Memory B cell (primary cell): Measurements from ENCODE around the gene DLGAP3.

ENCODE experiments used
- ATAC-seq: fragments of 150-1000 bp; cut with Tn5 transposase; 2 replicates; pipeline ENCODE4 v1.10.0; 2021; ENCODE audit warnings: low read depth, mild to moderate bottlenecking, moderate library complexity
- DNase-seq, 2 donors: peaks; one replicate each; pipeline ENCODE4 v3.0.0; 2022; ENCODE audit warnings: low spot score in 2 of 2
- H3K27ac Mint-ChIP-seq: one replicate; pipeline ENCODE4 v1.8.0; 2022; ENCODE audit warnings: mild to moderate bottlenecking, moderate library complexity, mixed read lengths
- H3K27me3 Mint-ChIP-seq: one replicate; pipeline ENCODE4 v1.8.0; 2022; ENCODE audit warnings: mixed read lengths
- H3K36me3 Mint-ChIP-seq: one replicate; pipeline ENCODE4 v1.8.0; 2022; ENCODE audit warnings: mild to moderate bottlenecking, mixed read lengths
- H3K4me1 Mint-ChIP-seq: one replicate; pipeline ENCODE4 v1.8.0; 2022; ENCODE audit warnings: mixed read lengths
- H3K4me3 Mint-ChIP-seq: one replicate; pipeline ENCODE4 v1.8.0; 2022; ENCODE audit warnings: mild to moderate bottlenecking, moderate library complexity, mixed read lengths
- H3K9me3 Mint-ChIP-seq: one replicate; pipeline ENCODE4 v1.8.0; 2022; ENCODE audit warnings: mixed read lengths

DLGAP3 gene

DNA sequence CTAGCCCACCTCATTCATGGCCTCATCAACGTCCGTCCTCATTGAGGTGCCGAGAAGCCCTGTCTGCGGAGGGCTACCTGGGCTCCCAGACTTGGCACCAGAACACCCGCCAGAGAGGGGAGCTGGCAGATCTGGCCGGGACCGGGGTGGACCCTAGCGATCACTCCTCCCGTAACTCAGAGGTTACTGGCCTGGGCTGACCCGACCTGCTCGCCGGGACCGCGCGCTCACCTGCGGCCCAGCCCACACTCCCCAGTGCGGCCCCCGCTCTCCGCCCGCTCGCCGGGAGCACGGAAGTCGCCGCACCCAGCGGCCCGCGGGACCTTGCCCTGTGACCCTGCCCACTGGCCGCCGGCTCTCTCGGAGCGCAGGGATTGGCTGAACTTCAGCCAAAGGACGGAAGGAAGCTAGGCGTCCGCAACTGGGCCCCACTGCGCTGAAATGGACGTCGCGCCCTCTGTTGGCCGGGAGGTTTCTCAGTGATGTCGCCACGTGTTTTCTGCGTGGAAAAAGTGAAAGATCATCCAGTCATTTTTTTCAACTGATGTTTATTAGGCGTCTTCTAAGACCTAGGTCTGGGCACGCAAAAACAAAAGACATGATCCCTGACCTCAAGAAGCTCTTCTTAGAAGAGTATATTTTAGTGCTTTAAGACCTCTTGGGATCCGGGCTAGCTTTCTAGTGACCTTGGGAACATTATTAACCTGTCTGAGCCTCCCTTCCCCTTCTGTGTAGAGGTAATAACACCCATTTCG, 69.8 kb downstream of the DLGAP3 start, which contains the start of gene SMIM12:
Gene SMIM12, minus strand, starts transcription at position 304 of the 755 bp plus-strand sequence. CDS start 3,772 bp downstream, outside the sequence.
- peak within 1 kb of the TSS; percentile 78 for H3K27ac Mint-ChIP-seq
- peak; percentile 68 to 78 for DNase-seq
- H3K9me3 Mint-ChIP-seq: no peaks in the 10 kb centered on the region
- peak within 1 kb of the TSS; percentile 91 for H3K4me3 Mint-ChIP-seq
- no peaks in the 10 kb centered on the region for H3K27me3 Mint-ChIP-seq
- H3K36me3 Mint-ChIP-seq: peaks cover 3% of the 10 kb centered on the region
- H3K4me1 Mint-ChIP-seq: peaks cover 24% of the 10 kb centered on the region
- peak; percentile 95 for ATAC-seq

DNA sequence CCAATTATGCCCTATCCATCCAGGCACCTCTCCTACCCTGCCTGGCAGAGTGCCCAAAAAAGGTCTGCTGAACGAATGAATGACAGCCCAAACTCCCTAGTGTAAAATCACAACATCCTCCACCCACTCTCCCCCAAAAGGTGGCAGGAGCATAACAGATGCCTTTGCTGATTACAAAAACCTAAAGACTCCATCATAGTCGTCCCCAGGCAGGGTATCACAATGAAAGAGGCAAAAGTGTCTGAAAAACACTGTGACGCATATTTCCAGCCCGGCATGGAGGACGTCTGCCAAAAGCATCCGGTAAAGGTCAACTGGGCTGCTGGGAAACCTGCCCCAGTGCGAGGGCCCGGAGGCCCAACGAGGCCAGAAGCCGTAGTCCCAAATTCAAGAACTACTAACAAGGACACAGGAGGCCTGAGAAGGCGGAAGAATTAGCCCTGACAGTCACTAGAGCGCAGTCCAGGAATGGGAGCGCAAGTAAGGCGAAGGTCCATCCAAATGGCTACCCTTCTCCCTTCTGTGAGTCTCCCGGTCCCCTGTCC, 70.5 kb downstream of the DLGAP3 start:
- peak overlapping the region; percentile 91 for H3K4me3 Mint-ChIP-seq
- ATAC-seq: peak; percentile 16
- H3K27me3 Mint-ChIP-seq: no peaks in the 10 kb centered on the region
- DNase-seq: peak; percentile 16 to 20
- no peaks in the 10 kb centered on the region for H3K9me3 Mint-ChIP-seq
- H3K4me1 Mint-ChIP-seq: peaks cover 23% of the 10 kb centered on the region
- peak overlapping the region; percentile 78 for H3K27ac Mint-ChIP-seq
- peaks cover 3% of the 10 kb centered on the region for H3K36me3 Mint-ChIP-seq

DNA sequence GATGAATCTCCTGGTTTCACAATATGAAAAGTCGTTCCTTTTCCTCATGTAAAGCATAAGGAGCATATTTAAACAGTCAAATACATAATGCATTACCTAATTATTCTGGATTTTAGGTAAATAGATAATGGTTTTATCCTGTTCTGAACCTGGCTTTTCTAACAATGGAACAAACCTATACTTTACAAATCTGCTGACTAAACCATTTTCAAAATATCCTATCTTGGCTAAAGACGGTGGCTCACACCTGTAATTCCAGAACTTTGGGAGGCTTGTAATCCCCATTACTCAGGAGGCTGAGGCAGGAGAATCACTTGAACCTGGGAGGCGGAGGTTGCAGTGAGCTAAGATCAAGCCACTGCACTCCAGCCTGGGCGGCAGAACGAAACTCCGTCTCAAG, 72.8 kb downstream of the DLGAP3 start:
- Mint-ChIP-seq H3K27ac (no peak overlapping the region), H3K36me3 (peaks cover 11% of the 10 kb centered on the region), H3K4me1 (peaks cover 29% of the 10 kb centered on the region)

DNA sequence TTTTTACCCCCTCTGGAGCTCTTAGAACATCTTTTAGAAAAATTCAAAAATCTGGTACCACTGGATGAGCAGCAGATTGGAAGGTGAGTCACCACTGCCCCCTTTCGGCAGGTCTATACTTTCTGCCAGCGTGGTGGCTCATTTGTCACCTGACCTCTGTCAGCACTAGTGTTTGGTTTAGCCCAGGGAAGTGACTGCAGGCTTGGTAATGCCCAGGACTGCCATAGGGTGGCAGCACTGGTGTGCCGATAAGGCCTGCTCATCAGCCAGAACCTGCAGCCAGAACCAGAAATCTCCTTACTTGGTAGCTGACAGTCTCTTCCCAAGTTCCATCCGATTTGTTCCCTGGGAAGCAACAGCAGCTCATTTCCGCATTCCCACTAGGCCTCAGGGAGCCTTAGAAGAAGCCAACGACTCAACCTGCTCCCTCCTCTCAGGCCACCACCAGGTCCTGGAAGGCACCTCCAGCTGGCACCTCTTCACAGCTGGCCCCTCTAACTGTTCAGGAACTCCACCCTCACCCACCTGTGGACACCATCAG, 76.7 kb downstream of the DLGAP3 start:
- H3K27ac Mint-ChIP-seq: peak overlapping the region; percentile 58
- ATAC-seq: peak; percentile 99
- H3K27me3 Mint-ChIP-seq: no peaks in the 10 kb centered on the region
- H3K36me3 Mint-ChIP-seq: peaks cover 23% of the 10 kb centered on the region
- H3K4me3 Mint-ChIP-seq: no peak overlapping the region
- H3K4me1 Mint-ChIP-seq: peaks cover 21% of the 10 kb centered on the region
- DNase-seq: peak; percentile 76 to 77
- no peaks in the 10 kb centered on the region for H3K9me3 Mint-ChIP-seq

More for the DNA sequence above, 72.8 kb downstream of the DLGAP3 start:
- DNase-seq: no peak
- Mint-ChIP-seq H3K9me3 (no peaks in the 10 kb centered on the region), H3K27me3 (no peaks in the 10 kb centered on the region), H3K4me3 (no peak overlapping the region)
- no peak for ATAC-seq

DNA sequence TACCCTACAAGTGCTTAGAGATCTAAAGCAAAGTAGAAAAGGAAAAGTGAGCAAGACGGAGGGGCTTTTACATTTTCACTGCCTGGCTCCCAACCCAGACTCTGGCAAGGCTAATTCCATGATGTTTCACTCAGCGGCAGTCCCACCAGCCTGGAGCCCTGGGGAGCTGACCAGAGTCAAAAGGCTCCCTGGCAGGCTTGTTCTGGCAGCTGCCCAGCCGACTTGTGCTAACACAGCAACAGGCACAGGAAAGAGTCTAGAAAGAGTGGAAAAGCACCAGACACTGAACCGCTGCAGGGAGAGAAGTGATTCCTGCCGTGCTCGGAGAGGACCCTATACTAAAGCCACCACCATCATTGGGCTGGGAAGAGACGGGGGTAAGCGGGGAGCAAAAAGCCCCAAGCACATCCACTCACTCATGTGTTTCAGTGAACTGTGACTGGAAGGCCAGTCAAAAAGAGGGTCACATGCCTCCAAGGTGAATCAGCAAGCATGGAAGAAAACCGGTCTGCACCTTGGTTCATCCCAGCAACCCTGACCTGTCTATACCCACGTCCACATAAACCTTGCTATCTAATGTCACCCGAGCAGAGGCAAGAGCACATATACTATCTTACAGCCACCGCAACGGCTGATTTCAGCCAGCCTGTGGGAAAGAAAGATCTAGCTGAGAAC, 77.9 kb downstream of the DLGAP3 start:
- Mint-ChIP-seq H3K4me3 (no peak overlapping the region), H3K36me3 (peaks cover 23% of the 10 kb centered on the region), H3K9me3 (no peaks in the 10 kb centered on the region), H3K4me1 (peaks cover 17% of the 10 kb centered on the region), H3K27ac (no peak overlapping the region), H3K27me3 (no peaks in the 10 kb centered on the region)
- ATAC-seq: no peak
- no peak for DNase-seq

DNA sequence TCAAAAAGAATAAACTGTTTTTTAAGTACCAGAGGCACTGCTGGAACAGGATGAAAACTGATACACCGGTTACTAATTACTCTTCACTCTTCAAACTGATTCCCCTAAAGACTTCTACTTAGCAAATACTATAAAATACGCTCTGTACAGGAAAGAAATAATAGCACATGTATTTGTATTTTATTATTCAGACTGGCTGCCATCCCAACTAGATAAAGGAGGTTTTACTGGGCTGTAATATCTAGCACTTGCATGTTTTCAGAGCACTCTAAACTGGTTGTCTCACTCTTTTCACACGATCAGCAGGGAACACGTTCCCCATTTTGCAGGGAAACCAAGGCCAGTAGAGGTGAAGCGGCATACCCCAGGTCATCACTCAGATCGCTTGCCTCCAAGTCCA, 79.1 kb downstream of the DLGAP3 start:
- H3K27ac Mint-ChIP-seq: no peak overlapping the region
- peaks cover 20% of the 10 kb centered on the region for H3K36me3 Mint-ChIP-seq
- H3K27me3 Mint-ChIP-seq: no peaks in the 10 kb centered on the region
- DNase-seq (no peak), ATAC-seq (no peak)
- H3K9me3 Mint-ChIP-seq: no peaks in the 10 kb centered on the region
- no peak overlapping the region for H3K4me3 Mint-ChIP-seq
- H3K4me1 Mint-ChIP-seq: peaks cover 17% of the 10 kb centered on the region

DNA sequence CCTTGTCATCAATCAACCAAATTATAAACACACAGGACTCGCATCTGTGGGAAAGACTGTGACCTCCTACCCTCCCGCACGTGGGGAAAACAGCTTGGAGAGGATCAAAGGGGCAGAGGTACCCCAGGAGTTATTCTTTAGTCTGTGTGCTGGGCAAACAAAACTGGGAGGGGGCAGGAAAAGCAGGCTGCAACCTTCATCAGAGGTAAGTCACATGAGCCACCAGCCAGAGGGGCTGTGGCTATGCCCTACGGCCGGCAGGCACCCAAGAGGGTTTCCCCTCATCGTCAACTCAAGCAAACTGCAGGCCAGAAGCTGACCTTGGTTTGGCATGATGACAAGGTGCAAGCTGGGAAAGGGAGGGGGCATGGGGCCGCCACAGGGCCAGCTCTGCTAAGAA, 82.4 kb downstream of the DLGAP3 start:
- ATAC-seq: no peak
- H3K9me3 Mint-ChIP-seq: no peaks in the 10 kb centered on the region
- no peak overlapping the region for H3K27ac Mint-ChIP-seq
- H3K27me3 Mint-ChIP-seq: no peaks in the 10 kb centered on the region
- peaks cover 18% of the 10 kb centered on the region for H3K36me3 Mint-ChIP-seq
- H3K4me1 Mint-ChIP-seq: peaks cover 21% of the 10 kb centered on the region
- no peak for DNase-seq
- no peak overlapping the region for H3K4me3 Mint-ChIP-seq

DNA sequence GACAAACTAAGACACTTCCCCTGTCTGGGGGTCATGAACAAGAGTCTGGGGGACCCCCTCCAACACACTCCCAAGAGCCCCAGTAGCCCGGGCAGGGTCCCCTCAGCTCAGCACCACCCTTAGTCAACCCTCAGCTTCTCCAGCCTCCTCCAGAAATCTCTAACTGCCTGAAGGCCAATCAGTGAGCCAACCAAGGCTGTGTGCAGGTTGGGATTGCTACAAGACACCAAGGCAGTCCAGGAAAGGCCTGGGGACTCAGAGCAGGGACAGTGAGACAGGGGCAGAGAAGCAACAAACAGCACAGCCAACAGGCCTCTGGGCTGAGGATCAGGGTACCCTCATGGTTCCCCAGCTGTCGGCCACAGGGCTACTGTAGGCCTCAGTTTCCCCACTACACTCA, 83.2 kb downstream of the DLGAP3 start:
- H3K27me3 Mint-ChIP-seq: no peaks in the 10 kb centered on the region
- DNase-seq (no peak), ATAC-seq (no peak)
- H3K4me3 Mint-ChIP-seq: no peak overlapping the region
- H3K27ac Mint-ChIP-seq: no peak overlapping the region
- H3K4me1 Mint-ChIP-seq: peaks cover 21% of the 10 kb centered on the region
- peaks cover 19% of the 10 kb centered on the region for H3K36me3 Mint-ChIP-seq
- H3K9me3 Mint-ChIP-seq: no peaks in the 10 kb centered on the region

DNA sequence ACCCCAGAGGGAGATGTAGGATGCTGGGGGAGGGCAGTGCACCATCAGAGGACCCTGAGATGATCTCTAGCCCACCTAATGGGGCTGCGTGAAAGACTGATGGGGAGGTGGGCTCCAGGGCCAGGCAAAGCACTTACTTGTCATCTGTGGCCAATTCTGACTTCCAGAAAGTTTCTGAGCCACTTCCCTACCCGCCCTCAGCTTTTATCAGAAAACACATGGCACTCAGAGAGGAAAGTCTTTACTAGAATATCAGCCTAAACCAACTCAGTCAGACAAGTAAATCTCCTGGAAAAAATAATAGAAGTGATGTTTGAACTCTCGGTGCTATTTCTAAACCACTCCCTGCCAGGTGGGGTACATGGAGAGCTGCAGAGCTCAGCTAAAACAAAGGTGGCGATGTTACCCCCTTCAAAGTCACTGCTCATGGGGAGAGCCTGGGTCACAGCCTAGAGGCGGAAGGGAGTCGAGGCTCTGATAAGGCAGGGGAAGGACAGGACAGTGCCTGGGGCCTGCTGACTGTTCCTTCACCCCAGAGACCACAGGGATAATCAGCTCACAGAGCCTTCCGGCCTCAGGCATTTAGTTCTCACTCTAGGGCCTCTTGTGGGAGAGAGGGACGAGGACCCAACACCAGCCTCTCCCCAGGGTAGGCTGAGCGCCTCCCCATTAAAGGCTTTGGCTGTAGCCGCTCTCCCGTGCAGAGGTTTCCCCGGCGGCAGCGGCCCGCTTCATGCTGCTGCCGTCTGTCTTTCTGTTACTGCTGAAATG, 84.1 kb downstream of the DLGAP3 start:
- ATAC-seq (no peak), DNase-seq (no peak)
- Mint-ChIP-seq H3K9me3 (no peaks in the 10 kb centered on the region), H3K27me3 (no peaks in the 10 kb centered on the region), H3K36me3 (peaks cover 17% of the 10 kb centered on the region), H3K4me1 (peaks cover 17% of the 10 kb centered on the region), H3K4me3 (no peak overlapping the region), H3K27ac (no peak overlapping the region)

DNA sequence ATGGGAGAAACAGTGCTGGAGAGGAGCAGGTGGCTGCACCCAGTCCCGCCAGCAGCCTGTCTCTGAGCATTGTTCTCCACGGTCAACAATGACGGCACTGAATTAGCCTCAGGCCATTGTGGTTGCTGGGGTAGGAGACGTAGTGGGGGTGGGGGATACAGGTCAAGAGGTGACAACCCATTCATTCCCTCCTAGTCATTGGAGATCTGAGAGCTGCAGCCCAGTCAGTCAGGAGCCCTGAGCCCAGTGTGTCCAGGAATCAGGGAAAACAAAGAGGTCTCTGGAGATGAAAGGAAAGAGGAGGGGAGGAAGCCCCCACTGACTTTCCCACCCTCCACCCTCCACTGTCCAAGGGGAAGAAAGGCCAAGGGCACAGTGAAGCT, 85.2 kb downstream of the DLGAP3 start:
- no peak overlapping the region for H3K4me3 Mint-ChIP-seq
- peaks cover 16% of the 10 kb centered on the region for H3K4me1 Mint-ChIP-seq
- ATAC-seq (no peak), DNase-seq (no peak)
- no peak overlapping the region for H3K27ac Mint-ChIP-seq
- H3K27me3 Mint-ChIP-seq: no peaks in the 10 kb centered on the region
- H3K36me3 Mint-ChIP-seq: peaks cover 13% of the 10 kb centered on the region
- H3K9me3 Mint-ChIP-seq: no peaks in the 10 kb centered on the region

DNA sequence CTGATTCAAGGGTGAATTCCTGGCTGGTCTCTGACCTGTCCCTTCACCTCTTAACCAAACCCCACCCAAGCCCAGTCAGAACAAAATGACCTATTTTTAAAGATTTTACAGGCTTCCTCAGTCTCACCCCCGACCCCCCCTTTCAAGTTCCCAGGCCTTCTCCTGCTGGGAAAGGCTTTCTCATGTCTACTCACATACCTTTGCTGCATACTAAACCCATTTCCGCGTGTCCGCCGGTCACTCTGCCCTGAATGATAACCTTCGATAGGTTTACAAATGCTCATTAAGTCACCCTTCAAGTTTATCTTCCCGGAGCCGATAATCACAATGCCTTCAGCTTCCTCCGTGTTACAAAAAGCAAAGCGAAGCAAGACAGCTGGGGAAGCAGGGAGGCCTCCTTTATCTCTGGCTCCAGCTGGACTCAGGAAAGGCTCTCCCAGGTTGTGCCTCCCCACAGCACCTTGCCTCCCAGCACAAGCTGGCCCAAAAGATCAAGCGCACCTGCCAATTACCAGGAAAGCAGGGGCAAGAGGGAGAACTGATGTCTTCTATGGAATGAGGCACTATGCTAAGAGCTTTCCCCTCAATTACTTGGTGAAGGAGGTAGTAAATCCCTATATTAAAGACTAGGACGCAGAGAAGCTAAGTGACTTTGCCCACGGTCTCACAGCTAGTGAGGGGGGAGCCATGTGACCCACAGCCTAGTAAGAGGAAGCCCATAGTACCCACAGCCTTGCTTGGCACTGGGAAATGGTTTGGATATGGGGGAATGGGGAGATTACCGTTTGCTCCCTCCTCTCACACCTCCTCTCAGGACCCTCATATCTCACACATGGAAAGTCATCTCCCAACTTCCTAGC, 85.8 kb downstream of the DLGAP3 start:
- no peak overlapping the region for H3K4me3 Mint-ChIP-seq
- ATAC-seq (no peak), DNase-seq (no peak)
- H3K9me3 Mint-ChIP-seq: no peaks in the 10 kb centered on the region
- no peak overlapping the region for H3K27ac Mint-ChIP-seq
- peaks cover 13% of the 10 kb centered on the region for H3K4me1 Mint-ChIP-seq
- peaks cover 9% of the 10 kb centered on the region for H3K36me3 Mint-ChIP-seq
- no peaks in the 10 kb centered on the region for H3K27me3 Mint-ChIP-seq

DNA sequence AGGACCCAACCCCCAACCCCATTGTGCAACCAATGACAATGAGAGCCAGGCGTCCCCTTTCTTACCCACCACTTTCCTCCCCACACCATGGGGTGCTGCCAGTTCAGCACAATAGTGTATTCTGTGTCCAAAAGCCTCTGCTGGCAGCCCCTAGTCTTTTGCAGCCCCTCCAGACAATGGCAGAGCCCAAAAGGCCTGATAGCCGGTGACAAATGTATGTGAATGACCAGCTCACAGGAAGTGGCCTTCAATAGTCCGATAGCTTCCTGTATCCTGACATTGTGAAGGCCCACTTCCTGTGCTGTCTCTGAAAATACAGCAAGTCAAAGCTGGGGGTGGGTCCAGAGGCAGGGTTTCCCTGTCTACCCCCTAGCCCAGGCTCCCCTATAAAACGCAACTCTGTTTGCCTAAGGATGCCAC, 86.5 kb downstream of the DLGAP3 start:
- DNase-seq (no peak), ATAC-seq (no peak)
- no peak overlapping the region for H3K27ac Mint-ChIP-seq
- H3K27me3 Mint-ChIP-seq: no peaks in the 10 kb centered on the region
- H3K4me1 Mint-ChIP-seq: peaks cover 10% of the 10 kb centered on the region
- H3K9me3 Mint-ChIP-seq: no peaks in the 10 kb centered on the region
- no peak overlapping the region for H3K4me3 Mint-ChIP-seq
- H3K36me3 Mint-ChIP-seq: peaks cover 7% of the 10 kb centered on the region

DNA sequence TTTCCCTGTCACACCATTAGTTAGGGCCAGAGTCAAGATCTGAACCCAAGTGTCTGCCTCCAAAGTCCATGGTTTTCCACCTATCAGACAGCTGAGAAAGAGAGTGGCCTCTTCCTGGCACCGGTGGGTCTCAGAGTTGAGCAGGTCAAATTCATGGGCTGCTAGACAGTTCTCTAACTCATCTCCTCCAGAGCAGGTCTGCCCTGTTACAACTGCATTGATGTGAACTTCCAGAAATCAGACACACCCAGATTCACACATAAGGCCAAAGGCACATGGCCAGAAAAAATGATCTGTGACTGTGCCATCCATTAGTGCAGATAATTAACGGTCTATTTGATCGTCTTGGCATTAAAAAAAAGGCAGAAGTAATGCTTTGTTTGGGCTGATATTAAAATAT, 87.4 kb downstream of the DLGAP3 start:
- Mint-ChIP-seq H3K9me3 (no peaks in the 10 kb centered on the region), H3K36me3 (peaks cover 7% of the 10 kb centered on the region), H3K27ac (no peak overlapping the region), H3K4me3 (no peak overlapping the region), H3K4me1 (peaks cover 10% of the 10 kb centered on the region), H3K27me3 (no peaks in the 10 kb centered on the region)
- no peak for DNase-seq
- no peak for ATAC-seq
